IMR-90 (cell line): ENCODE measurements around the gene CPEB3. TPM values are rescaled to one million over a fixed set of nuclear protein-coding genes. Genes with fewer than 3 reads are reported as not detected.

Experiments
- BHLHE40 ChIP-seq: fragments of 150-350 bp; IDR thresholded peaks from 2 replicates; pipeline ENCODE4 v1.6.1; 2016; ENCODE audit warnings: mild to moderate bottlenecking, low read depth, low read length
- MAFK ChIP-seq: IDR thresholded peaks from 2 replicates; pipeline ENCODE4 v1.6.1; 2012; ENCODE audit warnings: low read depth, low read length, improper control_type of control experiment
- NFE2L2 ChIP-seq: fragments of 150-350 bp; IDR thresholded peaks from 2 replicates; pipeline ENCODE4 v1.6.1; 2016; ENCODE audit warnings: low read depth, mild to moderate bottlenecking, low read length
- POLR2A ChIP-seq: IDR thresholded peaks from 2 replicates; pipeline ENCODE4 v1.6.1; 2012; ENCODE audit warnings: mild to moderate bottlenecking, low read depth, low read length
- RCOR1 ChIP-seq: IDR thresholded peaks from 2 replicates; pipeline ENCODE4 v1.6.1; 2012; ENCODE audit warnings: mild to moderate bottlenecking, low read length, improper control_type of control experiment; ENCODE audit not compliant: insufficient replicate concordance
- SMC3 ChIP-seq: fragments of 150-350 bp; IDR thresholded peaks from 2 replicates; pipeline ENCODE4 v1.6.1; 2016; ENCODE audit warnings: low read depth, mild to moderate bottlenecking, antibody characterized with exemption, low read length, moderate library complexity
- polyA plus RNA-seq, 3 experiments: library from polyadenylated mRNA; depleted of rRNA; stranded (reverse); fragments of >200 nt; gene quantifications; 2 replicates each; pipeline ENCODE4 v1.2.3, GENCODE V29; 2012; ENCODE audit warnings: low replicate concordance in 1 of 3
- total RNA-seq: library from RNA; depleted of rRNA; stranded (reverse); fragments of >200 nt; gene quantifications from 2 replicates; pipeline ENCODE4 v1.2.3, GENCODE V29; 2012
- TF ChIP-seq, protein P1 (sequence below): conservative IDR thresholded peaks from 2 replicates; pipeline ENCODE4 v1.5.1; 2012; ENCODE audit warnings: mild to moderate bottlenecking, low read depth, low read length, improper control_type of control experiment

CPEB3 gene
- total and polyA plus RNA-seq, 2 of the 4 experiments (the other 2 are of a cell fraction): 0.18 to 0.36 TPM

DNA sequence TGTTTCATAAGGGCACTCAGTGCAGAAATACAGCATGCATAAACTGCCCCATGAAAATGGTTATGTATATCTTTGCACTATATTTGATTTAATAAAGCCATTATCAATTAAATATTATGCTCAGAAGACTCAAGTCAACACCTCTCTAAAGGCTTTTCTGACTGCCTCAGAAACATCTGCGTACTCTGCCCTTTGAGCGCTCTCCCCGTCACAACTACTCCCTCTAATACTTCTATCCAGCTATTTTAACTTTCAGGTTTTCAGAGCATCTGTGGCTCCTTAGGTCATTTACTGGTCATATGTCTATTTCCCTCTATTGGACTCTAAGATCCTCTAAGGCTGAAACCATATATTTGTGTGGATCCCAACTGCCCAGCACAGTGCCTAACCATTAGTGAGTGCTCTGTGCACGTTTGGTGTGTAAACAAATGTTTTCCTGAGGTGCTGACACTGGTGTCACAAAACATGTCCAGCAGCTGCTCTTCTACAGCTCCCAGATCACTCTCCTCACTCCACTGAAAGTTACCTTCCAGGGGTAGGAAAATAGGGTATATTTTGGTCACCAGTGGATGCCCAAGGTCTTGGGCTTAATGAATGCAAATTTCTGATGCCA is 188.2 kb downstream of the CPEB3 start (continued):
- TF ChIP-seq, protein P1, sequence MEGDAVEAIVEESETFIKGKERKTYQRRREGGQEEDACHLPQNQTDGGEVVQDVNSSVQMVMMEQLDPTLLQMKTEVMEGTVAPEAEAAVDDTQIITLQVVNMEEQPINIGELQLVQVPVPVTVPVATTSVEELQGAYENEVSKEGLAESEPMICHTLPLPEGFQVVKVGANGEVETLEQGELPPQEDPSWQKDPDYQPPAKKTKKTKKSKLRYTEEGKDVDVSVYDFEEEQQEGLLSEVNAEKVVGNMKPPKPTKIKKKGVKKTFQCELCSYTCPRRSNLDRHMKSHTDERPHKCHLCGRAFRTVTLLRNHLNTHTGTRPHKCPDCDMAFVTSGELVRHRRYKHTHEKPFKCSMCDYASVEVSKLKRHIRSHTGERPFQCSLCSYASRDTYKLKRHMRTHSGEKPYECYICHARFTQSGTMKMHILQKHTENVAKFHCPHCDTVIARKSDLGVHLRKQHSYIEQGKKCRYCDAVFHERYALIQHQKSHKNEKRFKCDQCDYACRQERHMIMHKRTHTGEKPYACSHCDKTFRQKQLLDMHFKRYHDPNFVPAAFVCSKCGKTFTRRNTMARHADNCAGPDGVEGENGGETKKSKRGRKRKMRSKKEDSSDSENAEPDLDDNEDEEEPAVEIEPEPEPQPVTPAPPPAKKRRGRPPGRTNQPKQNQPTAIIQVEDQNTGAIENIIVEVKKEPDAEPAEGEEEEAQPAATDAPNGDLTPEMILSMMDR: no peak
- TF ChIP-seq SMC3 (no peak), RCOR1 (no peak), NFE2L2 (no peak), BHLHE40 (no peak), MAFK (no peak), POLR2A (no peak)
